Neural cell (in vitro differentiated cells): ENCODE results near the gene SPATA2. TPM values are rescaled to one million over a fixed set of nuclear protein-coding genes. Genes with fewer than 3 reads are reported as not detected.
A peak's percentile ranks its signal among the peaks of the same experiment; 100 is the strongest.

Experiments used
- H2AFZ ChIP-seq: fragments of 200-600, 300-800 bp; sonication (generic), shearing (Covaris generic); 2 replicates; pipeline ENCODE4 v1.6.0; 2014; ENCODE audit warnings: low read depth, mild to moderate bottlenecking, antibody characterized with exemption, low read length, moderate library complexity
- H3F3A ChIP-seq: fragments of 200-600 bp; shearing (Covaris generic); 2 replicates; pipeline ENCODE4 v1.6.1; 2016; ENCODE audit warnings: mild to moderate bottlenecking, moderate library complexity, mixed read lengths, antibody characterized with exemption, low read length; ENCODE audit not compliant: insufficient read depth, poor library complexity, severe bottlenecking
- H3K27ac ChIP-seq: fragments of 200-600, 300-800 bp; sonication (generic), shearing (Covaris generic); 2 replicates; pipeline ENCODE4 v1.5.1; 2014; ENCODE audit warnings: mild to moderate bottlenecking, low read length, moderate library complexity
- H3K27me3 ChIP-seq: fragments of 300-800, 200-600 bp; sonication (generic), shearing (Covaris generic); 2 replicates; pipeline ENCODE4 v1.6.0; 2014; ENCODE audit warnings: mild to moderate bottlenecking, low read depth, low read length, moderate library complexity; ENCODE audit not compliant: insufficient read depth
- H3K36me3 ChIP-seq: fragments of 300-800, 200-600 bp; sonication (generic), shearing (Covaris generic); 2 replicates; pipeline ENCODE4 v1.5.1; 2014; ENCODE audit warnings: mild to moderate bottlenecking, antibody characterized with exemption, low read length, moderate library complexity; ENCODE audit not compliant: insufficient read depth
- H3K4me2 ChIP-seq: fragments of 300-800, 200-600 bp; sonication (generic), shearing (Covaris generic); 2 replicates; pipeline ENCODE4 v1.6.0; 2014; ENCODE audit warnings: mild to moderate bottlenecking, low read length
- H3K4me3 ChIP-seq: fragments of 300-800, 200-600 bp; sonication (generic), shearing (Covaris generic); 2 replicates; pipeline ENCODE4 v1.5.1; 2014; ENCODE audit warnings: mild to moderate bottlenecking, low read length, moderate library complexity
- H3K79me2 ChIP-seq: fragments of 200-600 bp; shearing (Covaris generic); replicated peaks from 2 replicates; pipeline ENCODE4 v1.6.0; 2014; ENCODE audit warnings: mild to moderate bottlenecking, low read length, moderate library complexity; ENCODE audit not compliant: insufficient read depth
- H3K9ac ChIP-seq: fragments of 300-800, 200-600 bp; sonication (generic), shearing (Covaris generic); 2 replicates; pipeline ENCODE4 v1.6.1; 2016; ENCODE audit warnings: mild to moderate bottlenecking, low read length, mixed read lengths
- H3K9me2 ChIP-seq: fragments of 200-600 bp; shearing (Covaris generic); 2 replicates; pipeline ENCODE4 v1.6.1; 2016; ENCODE audit warnings: mild to moderate bottlenecking, low read length, mixed read lengths; ENCODE audit not compliant: insufficient read depth
- H3K9me3 ChIP-seq: fragments of 200-600, 300-800 bp; sonication (generic), shearing (Covaris generic); 2 replicates; pipeline ENCODE4 v1.6.1; 2016; ENCODE audit warnings: mild to moderate bottlenecking, mixed run types, low read length, moderate library complexity, mixed read lengths
- H4K20me1 ChIP-seq: fragments of 200-600 bp; shearing (Covaris generic); 2 replicates; pipeline ENCODE4 v1.6.1; 2016; ENCODE audit warnings: mild to moderate bottlenecking, mixed run types; ENCODE audit not compliant: insufficient read depth
- CTCF ChIP-seq: fragments of 450-650 bp; IDR thresholded peaks from 2 replicates; pipeline ENCODE4 v1.5.1; 2014; ENCODE audit warnings: antibody characterized with exemption, mild to moderate bottlenecking, moderate library complexity; ENCODE audit not compliant: poor library complexity, severe bottlenecking
- EP300 ChIP-seq: fragments of 450-650 bp; conservative IDR thresholded peaks from 2 replicates; pipeline ENCODE4 v1.6.1; 2014; ENCODE audit warnings: antibody characterized with exemption, mild to moderate bottlenecking, moderate library complexity; ENCODE audit not compliant: poor library complexity, severe bottlenecking
- EZH2 ChIP-seq: fragments of 200-600, 300-800 bp; shearing (Covaris generic), sonication (generic); IDR thresholded peaks from 2 replicates; pipeline ENCODE4 v1.6.1; 2014; ENCODE audit warnings: antibody characterized with exemption, low read length, borderline replicate concordance, mild to moderate bottlenecking; ENCODE audit not compliant: insufficient read depth, poor library complexity, severe bottlenecking
- MXI1 ChIP-seq: fragments of 450-650 bp; conservative IDR thresholded peaks from 2 replicates; pipeline ENCODE4 v1.6.1; 2014; ENCODE audit warnings: antibody characterized with exemption, mild to moderate bottlenecking; ENCODE audit not compliant: poor library complexity, severe bottlenecking
- POLR2AphosphoS5 ChIP-seq: IDR thresholded peaks from 2 replicates; pipeline ENCODE4 v1.6.1; 2012
- RAD21 ChIP-seq: fragments of 450-650 bp; conservative IDR thresholded peaks from 2 replicates; pipeline ENCODE4 v1.6.1; 2014; ENCODE audit warnings: antibody characterized with exemption, mild to moderate bottlenecking, moderate library complexity
- REST ChIP-seq: IDR thresholded peaks from 2 replicates; pipeline ENCODE4 v1.6.1; 2012; ENCODE audit warnings: borderline replicate concordance
- SMC3 ChIP-seq: fragments of 450-650 bp; conservative IDR thresholded peaks from 2 replicates; pipeline ENCODE4 v1.6.1; 2014; ENCODE audit warnings: antibody characterized with exemption, mild to moderate bottlenecking, moderate library complexity; ENCODE audit not compliant: poor library complexity
- polyA plus RNA-seq: library from polyadenylated mRNA; depleted of rRNA; stranded (reverse); fragments of >200 nt; gene quantifications from 2 replicates; pipeline ENCODE4 v1.2.3, GENCODE V29; 2014

The SPATA2 gene
- polyA plus RNA-seq, 1 donor from 2014 or later: 1.7 TPM

GRCh38 chr20:49889001-49889934, 26.1 kb downstream of the SPATA2 start:
- Histone ChIP-seq H3K79me2 (no peaks in the 10 kb centered on the region), H3K4me3 (no peak overlapping the region), H3K9ac (peak overlapping the region; percentile 24), H2AFZ (no peak overlapping the region), H3K9me2 (no peaks in the 10 kb centered on the region), H3K27me3 (no peaks in the 10 kb centered on the region), H3F3A (no peaks in the 10 kb centered on the region), H3K4me2 (no peak overlapping the region), H3K27ac (no peak overlapping the region), H3K9me3 (no peaks in the 10 kb centered on the region), H3K36me3 (peaks cover 4% of the 10 kb centered on the region), H4K20me1 (no peaks in the 10 kb centered on the region)
- TF ChIP-seq EZH2: no peak

- Histone ChIP-seq H2AFZ (no peak overlapping the region), H3K79me2 (no peaks in the 10 kb centered on the region), H3K4me3 (no peak overlapping the region), H3K36me3 (peaks cover 4% of the 10 kb centered on the region), H3K9me3 (no peaks in the 10 kb centered on the region), H3K9me2 (no peaks in the 10 kb centered on the region), H3K9ac (peak overlapping the region; percentile 24), H3K4me2 (no peak overlapping the region), H3F3A (no peaks in the 10 kb centered on the region), H3K27ac (no peak overlapping the region), H4K20me1 (no peaks in the 10 kb centered on the region), H3K27me3 (no peaks in the 10 kb centered on the region)
- peak; percentile 76 for TF ChIP-seq SMC3
- TF ChIP-seq MXI1: peak; percentile 17
- peak; percentile 85 for TF ChIP-seq RAD21
- no peak for TF ChIP-seq POLR2AphosphoS5
- no peak for TF ChIP-seq EP300
- no peak for TF ChIP-seq REST
- peak; percentile 92 for TF ChIP-seq CTCF
Observed at GRCh38 chr20:49888212-49889000, 26.9 kb downstream of the SPATA2 start.
